GM19328 (cell line): ENCODE data around the gene EDARADD.

Experiments used
- ATAC-seq: cut with Tn5 transposase; IDR thresholded peaks from one replicate; pipeline ENCODE4 v1.9.1; 2021; ENCODE audit warnings: mild to moderate bottlenecking, moderate library complexity; ENCODE audit not compliant: unreplicated experiment

Gene EDARADD

GRCh38 chr1:236392182-236392581 lies 1.9 kb upstream of the EDARADD start:
- no peak for ATAC-seq

DNA sequence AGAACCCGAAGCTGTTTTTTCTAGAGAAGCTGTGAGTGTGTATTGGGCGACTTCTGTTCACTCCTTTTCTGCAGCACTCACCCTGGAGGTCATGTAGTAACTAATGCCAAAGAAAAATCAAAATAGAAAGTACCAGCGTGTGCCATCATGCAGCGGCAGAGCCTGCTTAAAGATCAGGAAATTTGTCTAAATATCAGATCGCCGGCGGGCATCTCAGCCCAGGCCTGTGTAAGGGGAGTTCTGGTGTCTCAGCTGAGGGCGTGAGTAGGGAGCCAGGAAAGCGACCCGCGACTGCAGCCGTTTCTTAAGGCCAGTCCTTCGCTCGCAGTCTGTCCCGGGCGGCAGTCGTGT lies 768 bp downstream of the EDARADD start:
- ATAC-seq = no peak

- peak; percentile 62 for ATAC-seq
Measured at GRCh38 chr1:236395230-236395946, 1.3 kb downstream of the EDARADD start.

DNA sequence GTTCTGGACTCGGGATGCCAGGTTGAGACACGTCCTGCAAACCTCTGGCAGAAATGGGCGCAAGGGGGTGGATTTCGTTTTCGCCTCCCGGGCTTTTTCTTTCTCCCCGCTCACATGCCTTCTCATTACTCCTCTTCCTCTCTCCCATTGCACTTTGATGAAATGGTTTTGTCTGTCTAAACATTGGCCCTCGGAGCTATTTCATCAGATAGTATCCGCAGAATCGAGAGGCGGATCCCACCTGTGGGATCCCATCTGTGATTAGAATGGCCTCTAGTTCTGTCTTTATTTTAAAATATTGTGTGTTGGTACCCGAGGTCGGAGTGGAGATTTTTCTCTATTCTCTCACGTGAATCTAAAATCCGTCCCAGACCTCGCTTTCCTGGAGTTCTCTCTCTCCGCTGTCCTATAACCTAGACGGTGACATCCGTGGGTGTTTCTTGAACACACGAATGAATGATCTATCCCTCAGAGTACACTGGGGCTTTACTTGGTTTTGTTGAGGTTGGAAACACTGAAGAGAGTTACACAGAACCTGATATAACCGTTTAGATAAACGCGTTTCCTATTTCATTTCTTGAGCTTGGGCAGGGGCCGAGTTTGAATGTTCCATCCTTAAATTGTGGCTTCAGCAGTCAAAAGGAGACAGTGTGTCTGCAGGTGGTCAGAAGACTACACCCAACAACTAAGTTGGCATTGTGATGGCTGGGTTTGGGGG lies 2.0 kb downstream of the EDARADD start:
- no peak for ATAC-seq

DNA sequence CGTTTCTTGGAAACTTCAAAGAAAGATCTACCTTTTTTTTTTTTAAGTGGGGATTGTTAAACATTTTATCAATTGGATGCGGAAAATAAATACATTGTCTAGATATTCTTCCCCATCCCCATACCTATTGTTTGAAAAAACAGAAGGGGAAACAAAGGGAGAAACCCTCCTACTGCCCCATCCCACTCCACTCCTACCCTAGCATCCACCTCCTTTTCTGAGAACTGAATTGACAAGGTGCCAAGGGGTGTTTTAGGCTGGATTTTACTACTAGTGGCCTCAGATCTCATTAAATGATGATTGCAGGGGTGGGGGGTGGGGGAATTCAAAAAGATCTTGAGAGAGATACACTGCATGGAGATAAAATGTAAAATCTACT lies 2.6 kb downstream of the EDARADD start:
- no peak for ATAC-seq

DNA sequence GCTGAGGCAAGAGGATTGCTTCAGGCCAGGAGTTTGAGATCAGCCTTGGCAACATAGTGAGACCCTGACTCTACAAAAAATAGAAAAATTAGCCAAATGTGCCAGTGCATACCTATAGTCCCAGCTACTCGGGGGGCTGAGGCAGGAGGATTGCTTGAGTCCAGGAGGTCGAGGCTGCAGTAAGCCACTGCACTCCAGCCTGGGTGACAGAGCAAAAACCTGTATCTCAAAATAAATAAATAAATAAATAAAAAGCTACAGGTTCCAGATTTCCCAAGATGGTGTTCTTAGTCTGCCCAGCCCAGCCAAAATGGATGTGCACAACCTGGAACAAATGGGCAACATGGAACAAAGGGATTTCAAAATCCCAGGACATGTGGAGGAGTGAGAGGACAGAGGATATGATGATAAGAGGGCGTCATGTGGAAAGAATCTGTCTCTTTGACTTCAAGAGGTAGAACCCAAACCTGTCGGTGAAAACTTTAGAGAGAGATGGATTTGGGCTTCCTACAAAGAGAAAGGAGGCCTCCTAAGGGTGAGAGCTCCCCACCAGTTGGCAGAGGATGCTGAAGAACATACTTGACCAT lies 3.2 kb downstream of the EDARADD start:
- ATAC-seq = no peak

- ATAC-seq = no peak
Measured at GRCh38 chr1:236398538-236398937, 4.5 kb downstream of the EDARADD start.

GRCh38 chr1:236400061-236400603 lies 6.0 kb downstream of the EDARADD start:
- no peak for ATAC-seq

DNA sequence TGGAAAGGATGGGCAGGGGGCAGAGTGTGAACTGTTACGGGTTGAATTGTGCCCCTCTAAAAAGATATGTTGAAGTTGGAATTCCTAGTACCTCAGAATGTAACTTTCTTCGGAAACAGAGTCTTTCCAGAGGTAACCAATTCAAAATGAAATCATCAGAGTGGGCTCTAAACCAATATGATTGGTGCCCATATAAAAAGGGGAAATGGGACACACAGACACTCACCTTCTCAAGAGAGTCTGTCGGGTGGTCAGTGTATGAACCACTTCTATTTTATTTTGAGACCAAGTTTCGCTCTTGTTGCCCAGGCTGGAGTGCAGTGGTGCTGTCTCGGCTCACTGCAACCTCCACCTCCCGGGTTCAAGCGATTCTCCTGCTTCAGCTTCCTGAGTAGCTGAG lies 7.6 kb downstream of the EDARADD start:
- no peak for ATAC-seq

- ATAC-seq = no peak
Measured at GRCh38 chr1:236403905-236404696, 10.0 kb downstream of the EDARADD start.

- no peak for ATAC-seq
Measured at GRCh38 chr1:236407059-236407458, 13.0 kb downstream of the EDARADD start.

DNA sequence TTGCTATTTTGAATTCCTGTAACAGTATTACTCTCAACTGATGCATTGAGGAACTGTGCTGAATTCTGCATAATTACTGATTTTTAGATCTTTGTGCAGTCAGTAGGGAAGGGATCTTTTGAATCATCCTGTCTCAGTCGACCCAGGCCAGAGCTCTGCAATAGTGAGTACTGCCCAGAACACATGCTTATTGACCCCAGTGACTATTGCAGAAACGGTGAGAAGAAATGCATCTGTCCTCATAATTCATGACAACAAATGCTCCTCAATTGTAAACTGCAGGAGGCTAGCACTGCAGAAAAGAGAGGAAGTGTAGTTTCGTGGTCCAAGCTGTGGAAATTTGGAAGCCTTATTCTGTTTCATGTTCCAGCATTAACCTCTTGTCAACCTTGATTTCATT lies 19.6 kb downstream of the EDARADD start:
- ATAC-seq = no peak

- no peak for ATAC-seq
Measured at GRCh38 chr1:236416165-236416564, 22.1 kb downstream of the EDARADD start.

DNA sequence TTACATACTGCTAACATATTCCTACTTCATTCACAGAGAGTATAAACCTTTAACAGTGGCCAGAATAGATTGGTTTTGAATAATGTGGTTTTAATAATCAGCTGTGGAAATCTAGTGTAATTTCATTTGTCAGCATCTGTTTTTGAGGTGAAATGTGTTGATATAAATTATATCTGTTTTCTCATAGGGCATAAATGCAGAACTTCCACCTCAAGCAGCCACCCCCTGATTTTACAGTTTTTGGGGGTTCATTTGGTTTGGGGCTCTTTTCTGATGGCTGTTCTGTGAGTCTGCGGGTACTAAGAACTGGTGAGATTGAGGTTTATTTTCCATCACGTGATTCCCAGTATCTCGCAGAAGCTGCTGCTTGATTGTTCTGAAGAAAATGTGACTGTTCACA lies 23.2 kb downstream of the EDARADD start:
- ATAC-seq = no peak

GRCh38 chr1:236419502-236419901 lies 25.4 kb downstream of the EDARADD start:
- no peak for ATAC-seq

GRCh38 chr1:236421022-236421421 lies 26.9 kb downstream of the EDARADD start:
- ATAC-seq = no peak

DNA sequence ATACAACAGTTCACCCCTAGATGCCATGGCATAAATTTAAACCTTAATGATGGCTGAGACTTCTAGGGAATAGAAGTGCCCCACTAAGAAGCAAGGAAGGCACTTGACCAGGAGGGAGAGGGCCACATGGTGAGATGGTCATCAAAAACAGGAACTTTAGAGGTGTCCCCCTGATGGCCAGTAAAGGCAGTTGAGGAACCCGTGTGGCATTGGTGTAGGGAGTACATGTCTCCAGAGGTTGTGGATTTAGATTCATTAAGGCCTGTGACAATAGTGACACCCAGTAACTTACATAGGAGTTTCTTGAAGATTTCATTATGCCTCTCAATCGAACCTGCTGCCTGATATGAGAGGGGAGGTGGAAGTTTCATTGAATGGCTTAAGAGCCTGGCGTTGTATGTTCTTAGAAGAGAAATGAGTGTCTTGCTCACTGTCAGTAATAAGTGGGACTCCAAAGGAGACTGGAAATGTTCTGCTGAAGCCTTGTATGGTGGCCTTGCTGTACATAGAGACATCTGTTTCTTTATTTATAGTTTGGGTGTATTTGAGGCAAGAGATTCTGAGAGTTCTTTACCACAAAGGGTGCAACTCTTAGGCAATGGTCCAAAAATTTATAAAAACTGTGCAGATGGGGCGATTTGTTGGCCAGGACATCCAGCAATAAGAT lies 27.9 kb downstream of the EDARADD start:
- ATAC-seq = no peak

DNA sequence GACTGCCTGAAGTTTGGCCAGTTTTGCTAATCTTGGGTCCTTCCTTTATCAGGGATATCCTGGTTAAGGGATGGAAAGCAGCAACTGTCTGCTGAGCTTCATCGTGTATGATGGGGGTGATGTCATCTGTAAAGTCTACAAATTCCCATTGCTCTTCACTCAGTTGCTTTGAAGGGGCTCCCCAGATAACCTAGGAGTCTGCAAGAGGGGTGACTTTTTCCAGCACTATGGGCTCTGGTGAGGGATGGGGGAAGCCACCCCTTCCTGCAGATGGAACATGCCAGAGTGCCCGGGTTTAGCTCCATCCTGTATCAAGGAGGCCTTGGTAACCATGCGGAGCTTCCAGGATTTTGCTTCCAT lies 28.4 kb downstream of the EDARADD start:
- no peak for ATAC-seq

DNA sequence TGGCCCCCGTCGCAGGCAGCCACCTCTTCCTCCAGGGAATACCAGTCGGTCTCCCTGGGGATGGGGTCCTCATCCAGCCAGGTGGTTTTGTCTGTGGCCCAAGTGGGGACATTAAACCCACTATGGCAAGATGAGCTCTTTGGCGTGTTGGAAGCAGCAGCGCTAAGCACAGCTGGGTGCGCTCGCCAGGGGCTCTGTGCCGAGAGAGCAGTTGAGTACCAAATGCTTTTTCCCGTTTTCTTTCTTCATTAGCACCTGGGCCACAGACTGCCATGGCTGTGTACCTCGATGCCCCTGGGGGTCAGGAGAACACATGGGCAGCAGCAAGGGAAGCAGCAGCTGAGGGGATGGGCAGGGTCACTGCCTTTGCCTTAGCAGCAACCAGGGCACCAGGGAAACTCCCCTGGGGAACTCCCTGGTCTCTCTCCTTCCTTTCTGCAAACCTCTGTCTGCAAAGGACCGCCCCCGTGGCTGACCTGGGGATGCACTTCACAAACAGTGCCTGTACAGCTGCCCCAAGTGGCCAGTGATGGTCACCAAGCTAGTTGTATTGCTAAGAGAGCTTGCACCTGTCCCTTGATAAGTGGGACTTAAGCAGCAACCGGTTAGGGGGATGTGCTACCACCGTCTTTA lies 31.1 kb downstream of the EDARADD start:
- ATAC-seq = peak; percentile 66

DNA sequence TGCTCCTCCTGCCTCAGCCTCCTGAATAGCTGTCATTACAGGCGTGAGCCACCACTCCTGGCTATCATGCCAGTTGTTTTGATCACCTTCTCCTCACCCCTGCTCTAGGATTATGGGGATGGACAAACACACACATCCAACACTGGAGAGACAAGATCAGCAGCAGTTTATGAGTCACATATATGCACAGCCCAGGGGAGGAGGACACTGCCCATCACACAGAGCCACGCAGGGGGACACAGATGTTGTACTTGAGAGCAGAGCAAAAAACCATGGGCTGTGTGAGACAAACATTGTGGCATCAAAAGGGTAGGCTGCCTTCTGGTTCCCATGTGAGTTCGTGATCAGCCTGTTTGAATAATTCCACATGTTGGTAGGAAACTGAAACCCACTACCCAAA lies 32.1 kb downstream of the EDARADD start:
- ATAC-seq = no peak
